NCI-H2107 treated with DMSO at 0.1 percent for 48 hours (cell line): ENCODE measurements around the gene CHN2.
"Not testable (repeated sequence)": the region's sequence is repeated elsewhere in the genome, so short reads cannot be mapped to it uniquely, and the experiment has no call there.

ENCODE experiments used
- DNase-seq: peaks from one replicate; lab custom pipeline; 2025; ENCODE audit not compliant: unreplicated experiment; lab: John Stamatoyannopoulos, UW

CHN2 gene

DNA sequence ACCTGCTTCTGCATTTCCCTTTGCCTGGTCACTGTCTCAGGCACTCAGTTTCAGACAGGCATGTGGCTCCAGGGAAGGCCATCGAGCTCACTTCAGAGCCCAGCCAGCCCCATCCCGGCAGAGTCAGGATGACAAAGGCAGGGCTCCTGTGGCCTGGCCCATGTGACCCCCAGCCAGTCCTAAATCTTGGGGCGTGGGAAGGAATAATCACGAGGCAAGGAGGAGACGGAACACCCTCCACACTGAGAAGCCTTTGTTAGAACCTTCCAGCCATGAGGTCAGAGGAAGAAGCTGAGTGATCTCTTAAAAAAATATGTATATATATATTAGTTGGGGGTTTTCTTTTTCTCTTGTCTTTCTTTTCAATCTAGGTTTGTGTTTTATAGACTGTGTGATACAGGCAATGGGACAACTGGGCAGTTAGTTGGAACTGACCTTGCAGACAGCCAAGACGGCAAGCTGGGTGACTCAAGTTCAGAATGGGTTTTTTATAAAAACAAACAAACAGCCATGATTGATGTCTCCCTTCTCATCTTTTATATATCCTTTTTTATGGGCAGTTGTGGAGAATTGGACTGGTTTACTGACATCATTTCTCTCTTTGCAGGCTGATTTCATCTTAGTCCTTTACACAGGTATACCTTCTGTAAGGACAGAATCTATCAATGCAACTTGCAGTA is 60.8 kb downstream of the CHN2 start:
- no peak for DNase-seq

DNA sequence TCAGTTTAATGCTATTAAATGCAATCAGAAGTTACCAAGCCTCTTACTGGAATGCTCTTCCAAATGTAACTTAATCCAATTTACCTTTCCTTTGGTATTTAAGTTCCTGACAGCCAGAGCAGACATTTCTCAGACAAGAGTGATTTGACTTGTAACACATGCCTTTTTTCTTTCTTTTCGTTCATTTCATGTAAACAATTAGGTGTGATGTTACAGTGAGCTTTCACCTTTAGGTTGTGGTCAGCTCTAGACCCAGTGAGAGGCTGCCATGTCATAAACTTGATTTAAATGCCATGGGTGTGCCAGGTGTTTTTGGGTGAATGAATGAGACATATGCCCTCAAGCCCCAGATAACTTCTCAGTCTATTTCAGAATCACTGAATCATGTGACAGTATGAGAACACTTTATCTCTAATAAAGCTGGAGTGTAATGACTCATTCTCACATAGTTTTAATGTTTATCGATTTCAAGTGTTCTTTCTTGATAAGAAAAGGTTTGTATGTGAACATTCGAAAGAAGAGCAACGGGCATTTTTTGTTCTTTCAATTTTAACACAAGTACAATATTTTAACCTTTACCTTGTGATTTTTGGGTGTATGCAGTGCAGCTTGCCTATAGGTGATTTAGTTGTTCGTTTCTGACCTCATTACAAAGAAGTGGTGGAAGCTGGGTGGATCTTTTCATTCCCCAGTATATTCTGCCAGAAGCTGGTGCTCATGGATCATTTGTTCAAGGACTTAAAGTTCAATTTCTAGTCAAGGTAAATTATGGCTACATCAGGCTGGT is 61.5 kb downstream of the CHN2 start:
- DNase-seq: no peak

DNA sequence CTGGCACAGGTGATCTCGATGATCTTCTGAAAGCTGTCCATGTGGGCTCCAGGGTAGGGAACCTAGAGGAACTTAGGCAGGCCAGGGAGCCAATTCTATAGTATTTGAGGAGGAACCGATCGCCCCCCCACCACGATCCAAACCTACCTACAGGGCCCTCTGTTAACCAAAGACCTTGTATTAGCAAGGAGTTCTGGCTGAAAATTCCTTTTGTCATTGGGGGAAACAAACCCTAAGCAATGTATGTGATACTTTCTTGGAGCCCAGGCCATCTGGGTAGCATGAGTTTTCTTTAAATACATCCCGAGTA is 62.1 kb downstream of the CHN2 start:
- no peak for DNase-seq

DNA sequence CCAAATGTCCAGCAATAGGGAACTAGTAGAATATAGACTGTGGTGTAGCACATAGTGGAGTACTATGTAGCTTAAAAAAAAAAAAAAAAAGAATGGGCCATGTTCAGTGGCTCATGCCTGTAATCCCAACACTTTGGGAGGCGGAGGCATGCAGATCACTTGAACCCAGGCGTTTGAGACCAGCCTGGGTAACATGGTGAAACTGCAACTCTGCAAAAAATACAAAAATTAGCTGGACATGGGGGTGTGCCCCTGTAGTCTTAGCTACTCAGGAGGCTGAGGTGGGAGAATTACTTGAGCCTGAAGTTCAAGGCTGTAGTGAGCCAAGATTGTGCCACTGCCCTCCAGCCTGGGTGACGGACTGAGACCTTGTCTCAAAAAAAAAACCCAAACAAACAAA is 64.4 kb downstream of the CHN2 start:
- no peak for DNase-seq

DNA sequence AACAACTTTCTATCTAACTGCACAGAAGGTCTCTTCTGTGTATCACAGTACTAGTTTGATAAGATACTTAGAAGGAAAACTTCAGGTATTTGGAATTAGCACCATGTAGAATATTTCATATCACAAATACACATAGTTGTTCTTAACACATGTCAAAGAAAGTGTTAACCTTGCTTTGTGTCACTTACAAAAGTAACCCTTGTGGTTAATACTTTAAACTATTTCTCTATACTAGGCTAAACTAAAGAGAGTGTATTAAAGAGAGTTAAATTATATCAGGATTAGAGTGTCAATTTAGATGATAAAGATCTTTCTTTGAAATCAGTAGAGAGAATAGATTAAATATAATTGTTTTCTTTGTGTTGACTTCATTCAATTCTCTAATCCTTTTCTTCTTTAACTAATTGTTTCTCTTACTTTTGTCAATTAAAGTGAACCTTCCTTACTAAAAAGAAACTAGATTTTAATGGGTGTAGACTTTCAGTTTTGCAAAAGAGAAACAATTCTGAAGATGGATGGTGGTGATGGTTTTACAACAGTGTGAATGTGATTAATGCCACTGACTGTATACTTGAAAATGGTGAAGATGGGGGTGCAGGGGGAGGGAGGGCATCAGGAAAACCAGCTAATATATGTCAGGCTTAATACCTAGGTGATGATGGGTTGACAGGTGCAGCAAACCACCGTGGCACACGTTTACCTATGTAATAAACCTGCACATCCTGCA is 67.8 kb downstream of the CHN2 start:
- DNase-seq: no peak

DNA sequence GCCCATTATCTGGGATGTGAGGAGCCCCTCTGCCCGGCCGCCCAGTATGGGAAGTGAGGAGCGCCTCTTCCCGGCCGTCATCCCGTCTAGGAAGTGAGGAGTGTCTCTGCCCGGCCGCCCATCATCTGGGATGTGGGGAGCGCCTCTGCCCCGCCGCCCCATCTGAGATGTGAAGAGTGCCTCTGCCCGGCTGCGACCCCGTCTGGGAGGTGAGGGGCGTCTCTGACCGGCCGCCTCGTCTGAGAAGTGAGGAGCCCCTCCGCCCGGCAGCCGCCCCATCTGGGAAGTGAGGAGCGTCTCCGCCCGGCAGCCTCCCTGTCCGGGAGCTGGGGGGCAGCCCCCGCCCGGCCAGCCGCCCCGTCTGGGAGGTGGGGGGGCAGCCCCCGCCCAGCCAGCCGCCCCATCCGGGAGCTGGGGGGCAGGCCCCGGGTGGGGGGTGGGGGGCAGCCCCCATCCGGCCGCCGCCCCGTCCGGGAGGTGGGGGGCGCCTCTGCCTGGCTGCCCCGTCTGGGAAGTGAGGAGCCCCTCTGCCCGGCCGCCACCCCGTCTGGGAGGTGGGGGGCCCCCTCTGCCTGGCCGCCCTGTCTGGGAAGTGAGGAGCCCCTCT is 69.1 kb downstream of the CHN2 start:
- DNase-seq: not testable (repeated sequence)

DNA sequence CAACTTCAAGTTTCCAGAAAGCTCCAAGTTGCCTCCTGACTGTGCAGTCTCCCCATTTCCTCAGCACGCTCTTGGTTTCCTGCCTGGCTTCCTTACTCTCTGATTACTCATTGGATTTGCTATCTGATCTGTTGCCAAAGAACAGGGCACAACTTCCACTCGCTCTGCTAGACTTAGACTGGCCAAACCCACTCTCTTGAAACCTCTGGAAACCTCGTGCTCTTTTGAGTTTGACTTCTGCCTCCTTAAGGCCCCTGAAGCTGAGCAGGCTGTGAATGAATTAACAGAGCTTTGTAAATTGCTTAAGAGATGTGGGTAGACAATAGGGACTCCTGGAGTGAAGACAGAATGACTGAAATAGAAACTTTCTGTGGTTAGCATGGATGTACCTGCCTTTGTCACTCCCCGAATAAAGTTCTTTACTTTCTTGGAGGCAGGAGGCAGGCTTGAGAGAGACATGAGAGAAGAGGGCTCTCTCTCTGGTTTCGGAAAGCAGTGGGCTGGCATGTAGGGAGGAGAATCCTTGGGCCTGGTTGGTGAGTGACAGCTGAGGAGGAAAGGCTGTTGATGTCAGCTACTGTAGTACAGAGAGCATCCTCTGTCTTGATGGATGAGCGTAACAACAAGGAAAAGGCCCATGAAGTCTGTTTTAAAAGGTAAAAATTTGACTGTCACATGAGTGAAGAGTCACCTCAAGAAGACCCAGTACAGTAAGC is 70.8 kb downstream of the CHN2 start:
- peak; percentile 44 for DNase-seq

DNA sequence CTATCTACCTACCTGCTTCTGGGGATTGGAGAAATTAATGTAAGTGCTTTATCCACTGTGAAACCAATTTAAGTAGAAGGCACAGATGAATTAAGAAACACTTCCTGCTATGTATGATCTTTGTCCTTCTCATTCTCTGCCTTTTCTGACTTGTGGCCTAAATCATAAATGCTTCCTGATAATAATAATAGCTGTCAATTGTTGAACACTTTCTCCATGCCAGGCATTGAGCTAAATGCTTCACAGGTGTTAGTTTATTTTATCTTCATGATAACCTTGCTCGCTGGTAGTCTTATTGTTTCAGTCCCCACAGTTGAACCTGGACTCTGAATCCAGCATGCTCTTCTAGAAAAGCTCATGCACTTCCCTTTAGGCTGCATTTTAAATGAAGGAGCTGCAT is 75.4 kb downstream of the CHN2 start:
- no peak for DNase-seq

DNA sequence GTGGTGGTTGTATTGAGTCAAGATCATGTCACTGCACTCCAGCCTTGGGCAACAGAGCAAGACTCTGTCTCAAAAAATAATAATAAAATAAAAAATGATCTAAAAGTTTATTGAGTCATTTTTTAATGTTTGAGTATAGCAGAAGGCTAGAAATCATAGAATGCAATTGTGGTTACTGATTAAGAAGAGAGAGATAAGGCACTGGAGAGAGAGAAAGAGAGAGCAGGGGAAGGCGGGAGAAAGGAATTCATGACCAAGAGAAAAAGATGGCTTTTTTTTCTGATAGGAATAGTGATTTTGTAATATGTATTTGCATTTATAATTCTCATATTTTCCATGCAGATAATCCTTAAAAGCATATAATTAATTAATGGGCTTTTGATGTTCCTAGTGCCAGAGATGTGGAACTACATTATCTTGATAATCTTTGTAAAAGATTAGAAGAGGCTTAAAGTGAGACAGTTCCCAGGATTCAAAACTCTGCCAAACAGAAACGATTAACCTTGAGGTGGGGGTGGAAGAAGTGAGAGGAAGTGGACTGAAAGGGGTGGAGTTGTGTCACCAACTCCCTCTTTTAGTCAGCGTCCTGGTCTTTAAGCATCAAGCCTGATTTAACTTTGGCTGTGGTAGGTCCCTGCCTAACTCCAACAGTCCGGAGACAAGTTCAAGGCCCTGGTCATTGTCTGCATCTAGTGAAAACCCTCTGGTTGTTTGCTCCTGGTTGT is 76.2 kb downstream of the CHN2 start:
- DNase-seq: no peak

DNA sequence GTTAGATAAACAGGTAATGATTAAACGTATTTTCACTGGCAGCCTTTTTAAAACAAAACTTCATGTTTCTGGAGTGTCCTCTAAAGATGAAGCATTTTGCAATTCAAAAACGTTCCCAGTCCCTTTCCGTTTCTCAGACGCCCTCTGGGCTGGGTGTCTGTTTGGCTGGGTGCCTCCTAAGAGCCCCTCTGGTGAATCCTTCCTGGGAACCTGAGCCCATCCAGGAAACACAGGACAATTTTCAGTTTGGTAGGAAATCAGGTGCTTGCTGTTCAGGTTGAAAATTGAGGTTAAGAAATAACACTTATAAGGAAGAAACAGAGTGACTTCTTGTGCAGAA is 76.7 kb downstream of the CHN2 start:
- DNase-seq: no peak

DNA sequence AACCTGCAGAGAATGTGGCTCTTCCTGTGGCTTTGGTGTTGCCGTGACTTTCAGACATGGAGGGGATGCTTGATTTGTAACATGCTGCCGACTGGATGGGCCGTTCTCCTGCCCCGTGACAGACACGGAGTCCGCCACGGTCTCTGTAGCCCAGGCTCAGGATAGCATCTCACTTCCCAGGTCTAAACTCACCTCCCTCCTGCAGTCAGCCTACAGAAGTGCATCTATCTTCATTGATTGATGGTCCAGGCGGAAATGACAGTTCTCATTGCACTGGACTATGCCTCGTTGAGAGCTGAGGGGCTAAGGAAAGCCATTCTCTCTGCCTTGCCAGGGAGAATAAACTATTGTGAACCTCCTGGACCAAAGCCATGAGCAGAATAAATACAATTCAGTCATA is 77.5 kb downstream of the CHN2 start:
- no peak for DNase-seq

DNA sequence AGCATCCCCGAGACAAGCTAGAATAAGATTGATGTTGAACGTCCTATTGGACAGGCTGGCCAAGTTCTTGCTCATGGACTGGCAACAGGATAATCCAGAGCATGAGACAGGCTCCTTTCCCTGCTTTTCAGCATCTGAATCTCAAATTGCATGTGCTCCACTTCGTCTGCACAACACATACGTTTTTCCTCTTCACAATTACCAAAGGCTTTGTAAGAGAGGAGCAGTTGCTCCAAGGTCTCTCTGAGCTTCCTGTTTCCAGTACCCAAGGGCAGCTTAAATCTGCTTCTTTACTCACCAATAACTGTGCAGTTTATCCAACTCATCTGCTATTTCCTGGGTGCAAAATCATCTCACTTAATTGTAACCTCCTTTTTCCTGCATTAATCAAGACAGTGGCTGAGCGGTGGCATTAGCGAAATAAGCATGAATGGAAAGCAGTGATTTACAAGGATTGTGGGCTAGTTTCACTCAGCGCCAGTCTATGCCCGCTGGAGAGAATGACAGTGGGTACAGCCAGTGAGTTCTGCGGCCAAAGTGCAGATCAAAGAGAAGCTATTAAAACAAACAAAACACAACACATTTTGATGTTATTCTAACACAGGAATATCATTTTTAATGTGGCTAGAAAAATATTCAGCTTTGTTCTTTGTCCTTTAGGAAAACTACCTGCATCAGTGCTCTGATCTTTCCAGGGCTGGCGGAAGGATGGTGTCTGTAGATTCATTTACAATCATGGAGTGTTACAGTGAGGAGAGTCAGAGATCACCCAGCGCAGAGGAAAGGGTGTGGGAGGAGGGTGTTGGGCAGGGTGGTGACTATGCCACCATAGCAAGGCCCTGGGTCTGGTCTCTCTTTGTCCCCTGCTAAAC is 79.8 kb downstream of the CHN2 start:
- DNase-seq: peak; percentile 79

DNA sequence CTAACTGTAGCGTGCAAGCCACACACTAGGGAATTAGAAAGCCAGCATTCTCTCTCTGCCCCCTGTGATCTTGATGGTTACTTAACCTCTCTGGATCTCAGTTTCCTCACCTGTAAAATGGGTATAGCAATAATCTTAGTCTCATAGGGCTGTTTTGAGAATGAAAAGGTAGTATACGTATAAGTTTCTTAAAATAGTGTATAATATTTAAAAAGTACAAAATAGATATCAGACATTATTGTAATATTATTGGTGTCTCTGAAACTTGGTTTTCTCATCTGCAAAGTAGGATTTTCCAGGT is 80.4 kb downstream of the CHN2 start:
- DNase-seq: no peak

DNA sequence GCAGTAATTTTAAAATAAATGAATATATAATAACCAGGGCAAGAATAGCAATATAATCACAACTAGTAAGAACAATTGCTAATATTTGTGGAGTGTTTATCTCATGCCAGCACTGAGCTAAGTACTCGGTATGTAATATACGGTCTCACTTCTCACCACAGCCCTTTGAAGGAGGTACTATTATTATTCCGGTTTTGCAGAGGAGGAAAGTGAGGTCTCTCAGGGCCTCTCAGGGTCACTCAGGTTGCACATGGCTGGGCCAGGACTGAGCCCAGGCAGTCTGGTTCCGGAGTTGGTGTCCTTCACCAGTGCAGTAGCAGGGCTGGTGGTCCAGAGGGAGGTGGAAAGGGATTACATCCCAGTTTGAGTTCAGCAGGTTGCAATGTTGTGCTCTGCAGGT is 80.9 kb downstream of the CHN2 start:
- DNase-seq: no peak

DNA sequence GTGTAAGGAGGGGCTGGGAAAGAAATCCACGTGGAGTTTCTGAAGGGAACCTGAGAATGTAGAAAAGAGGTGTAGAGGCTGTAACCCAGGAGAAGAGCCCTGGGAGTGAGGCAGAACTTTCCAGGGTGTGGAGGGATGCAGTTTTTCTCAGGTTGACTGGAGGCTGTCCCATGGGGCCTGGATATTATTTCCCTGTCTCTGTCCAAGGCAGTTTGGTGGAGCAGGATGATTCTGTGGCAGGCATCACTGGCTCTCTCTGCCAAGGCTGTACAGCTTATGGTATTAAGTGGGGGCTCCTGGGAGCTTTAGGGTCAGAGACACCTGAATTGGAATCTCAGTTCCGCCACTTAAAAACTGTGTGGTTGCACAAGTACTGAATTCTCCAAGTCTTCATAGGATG is 81.6 kb downstream of the CHN2 start:
- no peak for DNase-seq

DNA sequence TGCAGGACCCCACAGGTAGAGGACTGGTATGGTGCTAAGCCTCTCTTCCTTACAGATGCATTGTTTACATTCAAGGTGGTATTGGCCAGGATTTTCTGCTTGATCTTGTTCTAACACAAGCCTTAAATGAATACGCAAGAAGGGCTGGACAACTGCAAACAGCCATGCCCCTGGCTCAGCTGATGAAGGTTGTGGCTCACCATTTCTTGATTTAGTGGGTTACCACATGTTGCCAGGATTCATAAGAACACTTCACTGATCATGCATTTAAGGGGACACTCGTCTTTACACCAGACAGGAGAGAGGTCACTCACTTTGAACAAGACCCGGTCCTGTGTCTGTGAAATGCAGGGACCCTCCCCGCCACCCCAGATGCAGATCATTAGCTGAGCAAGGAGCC is 82.2 kb downstream of the CHN2 start:
- DNase-seq: no peak

DNA sequence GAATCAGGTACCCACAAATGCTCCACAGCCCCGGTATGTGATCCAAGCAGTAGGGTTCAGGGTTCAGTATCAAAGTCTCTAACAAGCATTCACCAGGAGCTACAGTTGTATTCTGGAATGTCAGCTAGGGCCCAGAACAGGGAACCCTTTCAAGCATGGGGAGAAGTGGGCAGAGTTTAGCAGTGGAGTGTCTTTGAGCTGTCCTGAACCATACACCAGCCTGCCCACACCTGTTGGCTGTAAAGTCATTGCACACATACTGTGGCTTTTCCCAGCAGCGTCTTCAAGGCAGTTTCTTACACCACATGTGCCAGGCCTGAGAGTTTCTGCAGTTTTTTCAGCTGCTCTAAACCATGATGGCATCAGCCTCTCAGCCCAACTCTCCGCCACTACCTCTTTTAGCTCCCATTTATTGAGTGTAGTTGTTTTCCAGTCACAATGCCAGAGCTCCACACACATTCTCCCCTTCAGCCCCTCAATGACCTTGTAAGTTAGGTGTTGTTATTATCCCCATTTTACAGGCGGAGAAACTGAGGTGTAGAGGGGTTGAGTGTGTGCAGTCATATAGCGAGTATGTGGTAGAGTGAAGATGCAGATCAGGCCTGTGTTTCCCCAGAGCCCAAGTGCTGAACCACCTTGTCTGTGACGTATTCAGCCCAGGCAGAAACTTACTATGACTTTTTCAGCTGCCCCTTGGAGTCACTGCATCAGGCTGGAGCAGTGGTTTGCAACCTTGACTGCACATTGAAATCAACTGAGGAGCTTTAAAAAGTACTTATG is 83.1 kb downstream of the CHN2 start:
- DNase-seq: no peak

DNA sequence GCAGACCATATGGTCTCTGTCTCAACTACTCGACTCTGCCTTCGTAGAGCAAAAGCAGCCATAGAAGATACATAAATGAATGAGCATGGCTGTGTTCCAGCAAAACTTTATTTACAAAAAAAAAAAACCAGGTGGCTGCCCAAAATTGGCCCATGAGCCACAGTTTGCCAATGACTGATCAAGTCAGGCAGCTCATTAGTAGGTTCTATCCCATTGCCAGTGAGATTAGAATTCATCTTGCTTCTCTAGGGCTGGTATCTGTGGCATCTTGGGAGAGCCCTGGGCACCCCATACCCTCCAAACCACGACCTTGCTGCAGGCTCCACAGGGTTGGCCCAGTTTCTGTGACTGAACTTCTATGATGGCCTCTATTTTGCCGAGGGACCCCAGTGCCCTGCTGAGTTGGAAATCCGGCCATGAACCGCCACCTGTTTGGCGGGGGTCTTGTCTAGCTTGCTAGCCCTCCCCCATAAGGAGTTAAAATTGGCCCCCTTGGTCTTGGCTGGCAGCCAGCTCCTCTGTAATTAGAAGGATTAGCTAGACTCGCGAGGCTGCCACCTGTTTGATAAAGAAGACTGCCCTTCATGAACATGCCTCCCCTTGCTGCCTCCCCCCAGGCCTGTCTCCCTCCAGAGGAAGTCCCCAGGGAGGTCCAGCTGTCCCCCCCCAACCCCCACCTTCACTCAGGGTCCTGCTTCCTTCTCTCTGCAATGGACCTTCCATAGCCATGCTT is 83.9 kb downstream of the CHN2 start:
- DNase-seq: no peak
